Activated naive CD4-positive, alpha-beta T cell treated with anti-CD3 and anti-CD28 coated beads, Interleukin-2, amount 10 ng/mL, durations not matched to agents 5 hours and 36 hours (primary cell): Measurements from ENCODE around the gene LUZP4. TPM values are rescaled to one million over a fixed set of nuclear protein-coding genes. Genes with fewer than 3 reads are reported as not detected.

Source experiments
- total RNA-seq, 2 experiments: library from RNA; stranded (reverse); gene quantifications; one replicate each; pipeline ENCODE4 v1.2.3, GENCODE V29; 2021

LUZP4 gene, protein sequence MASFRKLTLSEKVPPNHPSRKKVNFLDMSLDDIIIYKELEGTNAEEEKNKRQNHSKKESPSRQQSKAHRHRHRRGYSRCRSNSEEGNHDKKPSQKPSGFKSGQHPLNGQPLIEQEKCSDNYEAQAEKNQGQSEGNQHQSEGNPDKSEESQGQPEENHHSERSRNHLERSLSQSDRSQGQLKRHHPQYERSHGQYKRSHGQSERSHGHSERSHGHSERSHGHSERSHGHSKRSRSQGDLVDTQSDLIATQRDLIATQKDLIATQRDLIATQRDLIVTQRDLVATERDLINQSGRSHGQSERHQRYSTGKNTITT
- total RNA-seq: not detected

GRCh38 chrX:115289465-115289864, at the start of gene LUZP4:
LUZP4 (plus strand) TSS chrX:115289715; CDS start chrX:115289760, 45 bp downstream.

Other genes starting within 250 kb of the LUZP4 start
- not detected for gene RBMXL3, start 100.3 kb upstream of the LUZP4 start, total RNA-seq
- not detected for gene LRCH2, start 55.6 kb upstream of the LUZP4 start, total RNA-seq